Measurements from ENCODE around the gene BMS1.

- TF ChIP-seq ZSCAN29 (IDR thresholded peaks at IDR 0.05), result no peak
- TF ChIP-seq REST (IDR thresholded peaks at IDR 0.05; ENCODE audit: low read depth, low read length), result no peak
- TF ChIP-seq BRCA1 (IDR thresholded peaks at IDR 0.05; ENCODE audit: low read depth, low read length), result no peak
Measured at GRCh38 chr10:42866115-42866995, 83.8 kb downstream of the BMS1 start.
